SK-N-SH treated with all-trans-retinoic acid at 6 μM for 48 hours (cell line): ENCODE measurements around the gene CD79A.

Experiments
- ATAC-seq: fragments of 200-7000 bp; cut with Tn5 transposase; 3 replicates; pipeline ENCODE4 v1.9.1; 2020; ENCODE audit warnings: mild to moderate bottlenecking, moderate library complexity
- ARNTL ChIP-seq: fragments of 450-650 bp; formaldehyde crosslinking; IDR thresholded peaks from 2 replicates; pipeline ENCODE4 v1.5.0; 2020; ENCODE audit warnings: low read depth, mild to moderate bottlenecking, moderate library complexity, borderline replicate concordance
- BACH2 ChIP-seq: fragments of 250-450 bp; sonication (Bioruptor Pico); IDR thresholded peaks from 2 replicates; pipeline ENCODE4 v1.9.0; 2021; ENCODE audit warnings: mild to moderate bottlenecking, borderline replicate concordance
- CREB5 ChIP-seq: fragments of 250-450 bp; sonication (Bioruptor Pico); IDR thresholded peaks from 2 replicates; pipeline ENCODE4 v1.5.1; 2020; ENCODE audit warnings: low read depth, mild to moderate bottlenecking, moderate library complexity
- CSDC2 ChIP-seq: fragments of 250-450 bp; sonication (Bioruptor Pico); IDR thresholded peaks from 2 replicates; pipeline ENCODE4 v1.5.0; 2020; ENCODE audit warnings: mild to moderate bottlenecking, moderate library complexity
- CSRNP3 ChIP-seq: fragments of 250-450 bp; sonication (Bioruptor Pico); IDR thresholded peaks from 2 replicates; pipeline ENCODE4 v1.5.1; 2021; ENCODE audit warnings: mild to moderate bottlenecking, moderate library complexity
- GLIS3 ChIP-seq: fragments of 250-450 bp; sonication (Bioruptor Pico); IDR thresholded peaks from 2 replicates; pipeline ENCODE4 v1.5.0; 2020; ENCODE audit warnings: mild to moderate bottlenecking, moderate library complexity
- OSR1 ChIP-seq: fragments of 250-450 bp; sonication (Bioruptor Pico); IDR thresholded peaks from 2 replicates; pipeline ENCODE4 v1.8.0; 2022; ENCODE audit warnings: moderate library complexity, mild to moderate bottlenecking, inconsistent platforms
- PATZ1 ChIP-seq: fragments of 250-450 bp; sonication (Bioruptor Pico); IDR thresholded peaks from 2 replicates; pipeline ENCODE4 v1.8.0; 2020; ENCODE audit warnings: mild to moderate bottlenecking, moderate library complexity, borderline replicate concordance
- PPARA ChIP-seq: fragments of 250-450 bp; sonication (Bioruptor Pico); IDR thresholded peaks from 2 replicates; pipeline ENCODE4 v1.5.0; 2020; ENCODE audit warnings: mild to moderate bottlenecking, borderline replicate concordance
- RARB ChIP-seq: fragments of 250-450 bp; sonication (Bioruptor Pico); IDR thresholded peaks from 2 replicates; pipeline ENCODE4 v1.8.0; 2021; ENCODE audit warnings: mild to moderate bottlenecking, moderate library complexity
- SNAI2 ChIP-seq: fragments of 250-450 bp; sonication (Bioruptor Pico); IDR thresholded peaks from 2 replicates; pipeline ENCODE4 v1.5.0; 2020; ENCODE audit warnings: mild to moderate bottlenecking, moderate library complexity
- TCF4 ChIP-seq: fragments of 250-450 bp; sonication (Bioruptor Pico); IDR thresholded peaks from 2 replicates; pipeline ENCODE4 v1.8.0; 2021; ENCODE audit warnings: mild to moderate bottlenecking, moderate library complexity, borderline replicate concordance
- TOX ChIP-seq: fragments of 250-450 bp; sonication (Bioruptor Pico); IDR thresholded peaks from 2 replicates; pipeline ENCODE4 v1.8.0; 2021; ENCODE audit warnings: mild to moderate bottlenecking, moderate library complexity, borderline replicate concordance
- TSHZ2 ChIP-seq: fragments of 250-450 bp; sonication (Bioruptor Pico); IDR thresholded peaks from 2 replicates; pipeline ENCODE4 v1.5.0; 2020; ENCODE audit warnings: mild to moderate bottlenecking, moderate library complexity
- ZC3H10 ChIP-seq: fragments of 250-450 bp; sonication (Bioruptor Pico); IDR thresholded peaks from 2 replicates; pipeline ENCODE4 v1.5.1; 2021; ENCODE audit warnings: mild to moderate bottlenecking, moderate library complexity
- ZFP3 ChIP-seq: fragments of 250-450 bp; sonication (Bioruptor Pico); IDR thresholded peaks from 2 replicates; pipeline ENCODE4 v1.5.0; 2020; ENCODE audit warnings: mild to moderate bottlenecking, moderate library complexity
- ZNF565 ChIP-seq: fragments of 450-650 bp; formaldehyde crosslinking; conservative IDR thresholded peaks from 2 replicates; pipeline ENCODE4 v1.5.0; 2020; ENCODE audit warnings: low read depth, mild to moderate bottlenecking, moderate library complexity
- ZNF70 ChIP-seq: fragments of 450-650 bp; formaldehyde crosslinking; IDR thresholded peaks from 2 replicates; pipeline ENCODE4 v1.5.0; 2020; ENCODE audit warnings: mild to moderate bottlenecking, moderate library complexity
- ZNF8 ChIP-seq: fragments of 450-650 bp; formaldehyde crosslinking; IDR thresholded peaks from 2 replicates; pipeline ENCODE4 v1.5.0; 2020; ENCODE audit warnings: mild to moderate bottlenecking, moderate library complexity

The CD79A gene

GRCh38 chr19:41920882-41921576 lies 44.0 kb downstream of the CD79A start (continued):
- TF ChIP-seq TCF4 (CRISPR knock-in tag) (no peak), ZNF70 (CRISPR knock-in tag) (no peak)

- no peak for TF ChIP-seq ZFP3 (CRISPR knock-in tag)
- no peak for TF ChIP-seq BACH2
- TF ChIP-seq ZNF565 (CRISPR knock-in tag), result no peak
- no peak for TF ChIP-seq PPARA (CRISPR knock-in tag)
- TF ChIP-seq OSR1 (CRISPR knock-in tag), result no peak
- TF ChIP-seq ARNTL, result no peak
- TF ChIP-seq RARB (CRISPR knock-in tag), result no peak
- TF ChIP-seq TCF4 (CRISPR knock-in tag), result no peak
- no peak for TF ChIP-seq CREB5 (CRISPR knock-in tag)
- TF ChIP-seq GLIS3 (CRISPR knock-in tag), result no peak
- no peak for TF ChIP-seq TOX (CRISPR knock-in tag)
- TF ChIP-seq CSRNP3 (CRISPR knock-in tag), result no peak
- TF ChIP-seq ZNF70 (CRISPR knock-in tag), result no peak
- TF ChIP-seq CSDC2 (CRISPR knock-in tag), result no peak
- TF ChIP-seq, all 23 proteins: peak for 0
- no peak for ATAC-seq
Observed at GRCh38 chr19:41921577-41922576, 44.8 kb downstream of the CD79A start.

GRCh38 chr19:41922585-41922984 lies 45.5 kb downstream of the CD79A start:
- TF ChIP-seq GLIS3 (CRISPR knock-in tag) (no peak), TOX (CRISPR knock-in tag) (no peak), SNAI2 (CRISPR knock-in tag) (no peak), ZFP3 (CRISPR knock-in tag) (no peak), RARB (CRISPR knock-in tag) (no peak), OSR1 (CRISPR knock-in tag) (no peak), CREB5 (CRISPR knock-in tag) (no peak), TSHZ2 (CRISPR knock-in tag) (no peak)
- ATAC-seq, result no peak

GRCh38 chr19:41923045-41923788 lies 46.1 kb downstream of the CD79A start:
- no peak for ATAC-seq
- TF ChIP-seq OSR1 (CRISPR knock-in tag) (no peak), ZNF565 (CRISPR knock-in tag) (no peak), SNAI2 (CRISPR knock-in tag) (no peak), TCF4 (CRISPR knock-in tag) (no peak), CSDC2 (CRISPR knock-in tag) (no peak), PATZ1 (CRISPR knock-in tag) (no peak), ZNF8 (CRISPR knock-in tag) (no peak), ZC3H10 (CRISPR knock-in tag) (no peak), TSHZ2 (CRISPR knock-in tag) (no peak), TOX (CRISPR knock-in tag) (no peak), ARNTL (no peak), PPARA (CRISPR knock-in tag) (no peak)
